ENCODE results near the gene AGBL1. TPM values are rescaled to one million over a fixed set of nuclear protein-coding genes. Genes with fewer than 3 reads are reported as not detected.

The AGBL1 gene
- total RNA-seq, 1 donor from 2014 or later, result 5.5 TPM

DNA sequence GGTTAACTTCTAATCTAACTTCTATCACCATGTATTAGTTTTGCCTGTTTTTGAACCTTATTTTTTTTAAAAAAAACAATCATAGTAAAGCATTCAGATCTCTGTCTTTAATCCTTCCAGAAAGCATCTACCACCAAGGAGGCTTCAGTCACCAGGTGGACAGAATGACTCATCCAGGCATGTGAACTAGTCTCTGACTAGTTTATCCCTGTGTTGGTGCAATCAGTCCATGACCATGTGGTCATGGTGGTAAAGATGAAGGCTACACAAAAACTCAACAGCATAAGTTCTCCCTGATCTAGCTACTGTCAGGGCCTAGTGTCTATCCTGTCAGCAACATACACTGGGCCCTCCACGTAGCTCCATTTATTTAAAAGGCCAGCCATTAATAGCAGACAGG lies 750.6 kb downstream of the AGBL1 start:
- Histone ChIP-seq H3K4me3 (no peak overlapping the region), H3K79me2 (ENCODE audit: low read depth) (no peaks in the 10 kb centered on the region), H3K36me3 (no peaks in the 10 kb centered on the region), H3K9me3 (ENCODE audit: low read depth) (no peaks in the 10 kb centered on the region), H2AFZ (replicated peaks) (no peak overlapping the region), H3K27me3 (no peaks in the 10 kb centered on the region), H4K20me1 (ENCODE audit: low read depth) (no peaks in the 10 kb centered on the region), H3K9ac (no peak overlapping the region), H3K27ac (no peak overlapping the region), H3F3A (ENCODE audit: low read depth) (no peaks in the 10 kb centered on the region), H3K4me2 (no peak overlapping the region), H3K4me1 (no peaks in the 10 kb centered on the region)
- Mint-ChIP-seq H3K27ac (no peak overlapping the region), H3K4me1 (no peaks in the 10 kb centered on the region), H3K4me3 (no peak overlapping the region), H3K27me3 (ENCODE audit: insufficient read depth, low read depth) (no peaks in the 10 kb centered on the region), H3K9me3 (peaks cover 2% of the 10 kb centered on the region), H3K36me3 (no peaks in the 10 kb centered on the region)
- no peak for DNase-seq (ENCODE audit: low spot score)
- TF ChIP-seq, protein P1, sequence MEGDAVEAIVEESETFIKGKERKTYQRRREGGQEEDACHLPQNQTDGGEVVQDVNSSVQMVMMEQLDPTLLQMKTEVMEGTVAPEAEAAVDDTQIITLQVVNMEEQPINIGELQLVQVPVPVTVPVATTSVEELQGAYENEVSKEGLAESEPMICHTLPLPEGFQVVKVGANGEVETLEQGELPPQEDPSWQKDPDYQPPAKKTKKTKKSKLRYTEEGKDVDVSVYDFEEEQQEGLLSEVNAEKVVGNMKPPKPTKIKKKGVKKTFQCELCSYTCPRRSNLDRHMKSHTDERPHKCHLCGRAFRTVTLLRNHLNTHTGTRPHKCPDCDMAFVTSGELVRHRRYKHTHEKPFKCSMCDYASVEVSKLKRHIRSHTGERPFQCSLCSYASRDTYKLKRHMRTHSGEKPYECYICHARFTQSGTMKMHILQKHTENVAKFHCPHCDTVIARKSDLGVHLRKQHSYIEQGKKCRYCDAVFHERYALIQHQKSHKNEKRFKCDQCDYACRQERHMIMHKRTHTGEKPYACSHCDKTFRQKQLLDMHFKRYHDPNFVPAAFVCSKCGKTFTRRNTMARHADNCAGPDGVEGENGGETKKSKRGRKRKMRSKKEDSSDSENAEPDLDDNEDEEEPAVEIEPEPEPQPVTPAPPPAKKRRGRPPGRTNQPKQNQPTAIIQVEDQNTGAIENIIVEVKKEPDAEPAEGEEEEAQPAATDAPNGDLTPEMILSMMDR (IDR thresholded peaks at IDR 0.05), result no peak
- TF ChIP-seq EZH2phosphoT487 (IDR thresholded peaks at IDR 0.05) (no peak), EZH2 (IDR thresholded peaks at IDR 0.05) (no peak)

DNA sequence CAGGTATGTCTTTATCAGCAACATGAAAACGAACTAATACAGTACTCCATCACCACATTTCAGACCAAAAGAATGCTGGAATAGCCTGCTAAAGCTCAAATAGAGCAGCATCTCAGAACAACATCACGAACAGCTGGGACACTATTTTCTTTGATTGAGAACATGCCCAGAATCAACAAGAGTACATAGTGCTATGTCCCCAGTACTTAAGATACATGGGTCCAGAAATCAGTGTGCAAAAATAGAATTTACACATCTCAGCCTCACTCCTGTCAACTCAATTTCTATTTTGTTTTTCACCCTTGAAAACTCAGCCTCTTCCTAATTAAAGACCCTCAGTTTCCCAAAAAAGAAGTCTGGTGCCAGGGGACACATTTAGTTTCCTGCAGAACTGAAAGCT lies 753.9 kb downstream of the AGBL1 start:
- no peak overlapping the region for H3K4me3 Mint-ChIP-seq
- H2AFZ ChIP-seq (replicated peaks), result no peak overlapping the region
- TF ChIP-seq, protein P1 (IDR thresholded peaks at IDR 0.05), result no peak
- H3K9ac ChIP-seq, result no peak overlapping the region
- H3K36me3 Mint-ChIP-seq, result no peaks in the 10 kb centered on the region
- no peaks in the 10 kb centered on the region for H3F3A ChIP-seq (ENCODE audit: low read depth)
- H3K9me3 Mint-ChIP-seq, result peaks cover 2% of the 10 kb centered on the region
- no peaks in the 10 kb centered on the region for H3K4me1 ChIP-seq
- H3K36me3 ChIP-seq, result no peaks in the 10 kb centered on the region
- H3K27me3 ChIP-seq, result no peaks in the 10 kb centered on the region
- no peak overlapping the region for H3K4me2 ChIP-seq
- no peaks in the 10 kb centered on the region for H3K9me3 ChIP-seq (ENCODE audit: low read depth)
- no peak overlapping the region for H3K27ac Mint-ChIP-seq
- H3K4me3 ChIP-seq, result no peak overlapping the region
- no peak overlapping the region for H3K27ac ChIP-seq
- H3K4me1 Mint-ChIP-seq, result no peaks in the 10 kb centered on the region
- H4K20me1 ChIP-seq (ENCODE audit: low read depth), result no peaks in the 10 kb centered on the region
- no peaks in the 10 kb centered on the region for H3K79me2 ChIP-seq (ENCODE audit: low read depth)
- DNase-seq (ENCODE audit: low spot score), result no peak
- H3K27me3 Mint-ChIP-seq (ENCODE audit: insufficient read depth, low read depth), result no peaks in the 10 kb centered on the region

DNA sequence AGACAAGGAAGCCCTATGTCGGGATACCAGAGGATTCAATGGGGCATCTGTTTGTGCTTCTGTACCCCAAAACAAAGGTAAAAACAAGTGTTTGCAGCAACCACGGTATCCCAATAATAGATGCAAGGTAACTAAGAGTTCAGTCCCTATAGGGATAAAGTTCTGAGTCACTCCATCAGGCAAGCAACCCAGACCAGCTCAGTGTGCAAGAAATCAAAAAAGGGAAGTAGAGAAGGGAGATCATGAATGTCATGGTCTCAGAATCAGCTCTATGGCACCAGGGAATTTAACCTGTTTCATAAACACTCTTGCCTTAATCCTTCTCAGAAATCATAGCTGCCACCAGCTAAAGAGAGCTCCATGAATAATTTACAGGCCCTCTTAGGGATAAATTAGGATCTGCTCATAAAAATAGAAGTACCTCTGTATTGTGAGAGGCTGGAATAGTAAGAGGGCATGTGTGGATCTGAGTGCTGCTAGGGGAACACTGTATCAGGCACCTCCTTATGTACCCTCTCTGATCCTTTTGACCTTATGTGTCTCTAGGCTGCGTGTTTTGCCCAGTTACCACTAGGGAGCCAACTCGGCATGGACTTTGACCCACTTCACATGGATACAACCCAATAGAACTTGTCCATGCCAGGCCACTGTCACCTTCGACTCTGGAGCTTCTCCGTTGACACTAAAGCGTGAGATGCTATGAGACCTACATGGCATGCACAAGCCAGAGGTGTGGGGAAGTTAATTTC lies 754.6 kb downstream of the AGBL1 start:
- Histone ChIP-seq H2AFZ (replicated peaks) (no peak overlapping the region), H3K79me2 (ENCODE audit: low read depth) (no peaks in the 10 kb centered on the region), H4K20me1 (ENCODE audit: low read depth) (no peaks in the 10 kb centered on the region), H3K36me3 (no peaks in the 10 kb centered on the region), H3K9ac (no peak overlapping the region), H3K27me3 (no peaks in the 10 kb centered on the region), H3F3A (ENCODE audit: low read depth) (no peaks in the 10 kb centered on the region), H3K9me3 (ENCODE audit: low read depth) (no peaks in the 10 kb centered on the region), H3K27ac (no peak overlapping the region), H3K4me3 (no peak overlapping the region), H3K4me1 (no peaks in the 10 kb centered on the region), H3K4me2 (no peak overlapping the region)
- no peaks in the 10 kb centered on the region for H3K4me1 Mint-ChIP-seq
- H3K27me3 Mint-ChIP-seq (ENCODE audit: insufficient read depth, low read depth), result no peaks in the 10 kb centered on the region
- no peak for TF ChIP-seq EZH2 (IDR thresholded peaks at IDR 0.05)
- TF ChIP-seq, protein P1 (IDR thresholded peaks at IDR 0.05), result no peak
- TF ChIP-seq EZH2phosphoT487 (IDR thresholded peaks at IDR 0.05), result no peak
- H3K9me3 Mint-ChIP-seq, result peaks cover 2% of the 10 kb centered on the region
- no peaks in the 10 kb centered on the region for H3K36me3 Mint-ChIP-seq
- no peak overlapping the region for H3K4me3 Mint-ChIP-seq
- H3K27ac Mint-ChIP-seq, result no peak overlapping the region
- no peak for DNase-seq (ENCODE audit: low spot score)

Measured in neural progenitor cell (in vitro differentiated cells).